Tibial nerve (tissue), 4 donors: ENCODE data around the gene ACSL5.

ENCODE experiments used
- CTCF ChIP-seq, 5 experiments: fragments of 200-600 bp in 3 of 5; fragments of 450-650 bp in 2 of 5; sonication (generic) in 3 of 5; IDR thresholded peaks; one replicate each; pipeline ENCODE4 v1.5.1; 2016 to 2019; ENCODE audit warnings: antibody characterized with exemption in 5 of 5, mild to moderate bottlenecking in 3 of 5, moderate library complexity in 2 of 5
- EP300 ChIP-seq, 2 donors: sonication (generic); formaldehyde crosslinking; IDR thresholded peaks; one replicate each; pipeline ENCODE4 v1.6.1; 2017; ENCODE audit warnings: antibody characterized with exemption in 2 of 2, mild to moderate bottlenecking in 1 of 2
- POLR2A ChIP-seq, 2 donors: fragments of 450-650 bp; IDR thresholded peaks; one replicate each; pipeline ENCODE4 v1.6.1; 2017; ENCODE audit warnings: antibody characterized with exemption in 2 of 2, mild to moderate bottlenecking in 2 of 2, moderate library complexity in 2 of 2

GRCh38 chr10:112447620-112447928 is 73.7 kb downstream of the ACSL5 start:
- TF ChIP-seq CTCF (IDR thresholded peaks at IDR 0.05): no peak
- no peak for TF ChIP-seq POLR2A (IDR thresholded peaks at IDR 0.05)
- TF ChIP-seq EP300 (IDR thresholded peaks at IDR 0.05): no peak
